ENCODE measurements around the gene ZNF598. TPM values are rescaled to one million over a fixed set of nuclear protein-coding genes. Genes with fewer than 3 reads are reported as not detected.

ZNF598 gene
- total RNA-seq, 4 donors from 2014 or later: 31.3 to 56.1 (median 40.9) TPM

- H3K36me3 ChIP-seq: peaks cover 15 to 35% (median 18%) of the 10 kb centered on the region in 3 donors
- peaks cover 0 to 66% (median 13%) of the 10 kb centered on the region in 4 donors for H3K27me3 ChIP-seq
- WGBS, 2 donors: 34 to 50% methylated on average over 2 of the region's 5 CpGs
- TF ChIP-seq, protein P1, sequence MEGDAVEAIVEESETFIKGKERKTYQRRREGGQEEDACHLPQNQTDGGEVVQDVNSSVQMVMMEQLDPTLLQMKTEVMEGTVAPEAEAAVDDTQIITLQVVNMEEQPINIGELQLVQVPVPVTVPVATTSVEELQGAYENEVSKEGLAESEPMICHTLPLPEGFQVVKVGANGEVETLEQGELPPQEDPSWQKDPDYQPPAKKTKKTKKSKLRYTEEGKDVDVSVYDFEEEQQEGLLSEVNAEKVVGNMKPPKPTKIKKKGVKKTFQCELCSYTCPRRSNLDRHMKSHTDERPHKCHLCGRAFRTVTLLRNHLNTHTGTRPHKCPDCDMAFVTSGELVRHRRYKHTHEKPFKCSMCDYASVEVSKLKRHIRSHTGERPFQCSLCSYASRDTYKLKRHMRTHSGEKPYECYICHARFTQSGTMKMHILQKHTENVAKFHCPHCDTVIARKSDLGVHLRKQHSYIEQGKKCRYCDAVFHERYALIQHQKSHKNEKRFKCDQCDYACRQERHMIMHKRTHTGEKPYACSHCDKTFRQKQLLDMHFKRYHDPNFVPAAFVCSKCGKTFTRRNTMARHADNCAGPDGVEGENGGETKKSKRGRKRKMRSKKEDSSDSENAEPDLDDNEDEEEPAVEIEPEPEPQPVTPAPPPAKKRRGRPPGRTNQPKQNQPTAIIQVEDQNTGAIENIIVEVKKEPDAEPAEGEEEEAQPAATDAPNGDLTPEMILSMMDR (IDR thresholded peaks at IDR 0.05): no peak
- intact Hi-C loops (cut with DNase I): no loop called here
- H3K9me3 ChIP-seq: no peaks in the 10 kb centered on the region
- H3K27ac ChIP-seq: peak overlapping the region in 1 of 4 donors; percentile 30
- H3K4me1 ChIP-seq: peaks cover 41 to 91% (median 43%) of the 10 kb centered on the region in 3 donors
- H3K4me3 ChIP-seq: no peak overlapping the region
- no peak for DNase-seq
These were observed 27.6 kb downstream of the ZNF598 start for GRCh38 chr16:1982013-1982433.

GRCh38 chr16:1981398-1981836, 28.2 kb downstream of the ZNF598 start, which contains the start of gene NOXO1:
TSS of gene NOXO1 (minus strand) at chr16:1981469. CDS start at chr16:1981179, 290 bp downstream.
- H3K9me3 ChIP-seq: no peaks in the 10 kb centered on the region
- peaks cover 21 to 35% (median 24%) of the 10 kb centered on the region in 3 donors for H3K36me3 ChIP-seq
- 24 to 33% methylated on average over 2 to 5 of the region's 6 CpGs for WGBS, 2 donors
- H3K27ac ChIP-seq: peak within 1 kb of the TSS in 2 of 4 donors; percentile 30 to 82
- peaks cover 41 to 91% (median 43%) of the 10 kb centered on the region in 3 donors for H3K4me1 ChIP-seq
- peaks cover 0 to 72% (median 13%) of the 10 kb centered on the region in 4 donors for H3K27me3 ChIP-seq
- no peak for DNase-seq
- intact Hi-C loops (cut with DNase I): no loop called here
- TF ChIP-seq, protein P1 (IDR thresholded peaks at IDR 0.05): no peak
- TF ChIP-seq POLR2A (IDR thresholded peaks at IDR 0.05): no peak
- peak within 1 kb of the TSS in 3 of 4 donors; percentile 36 to 50 (median 50) for H3K4me3 ChIP-seq

DNA sequence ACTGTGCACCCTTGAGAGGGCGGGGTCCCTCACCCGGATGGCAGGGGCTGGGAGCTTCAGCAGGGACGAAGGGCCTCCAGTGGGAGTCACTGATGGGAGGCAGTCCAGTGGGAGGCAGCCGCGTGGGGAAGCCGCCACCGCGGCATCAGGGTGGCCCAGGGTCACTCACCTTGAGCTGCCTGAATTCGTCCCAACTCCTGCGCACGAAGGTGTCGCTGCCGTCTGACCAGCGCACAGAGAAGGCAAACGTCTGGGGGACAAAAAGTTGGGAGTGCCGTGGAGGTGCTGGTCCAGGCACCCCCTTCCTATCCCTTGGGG, 28.9 kb downstream of the ZNF598 start:
- intact Hi-C loops (cut with DNase I): no loop called here
- Histone ChIP-seq H3K27ac (peak overlapping the region in 1 of 4 donors; percentile 1), H3K4me3 (peak overlapping the region in 2 of 4 donors; percentile 50), H3K27me3 (peaks cover 0 to 79% (median 13%) of the 10 kb centered on the region in 4 donors), H3K4me1 (peaks cover 40 to 84% (median 41%) of the 10 kb centered on the region in 3 donors), H3K36me3 (peaks cover 25 to 35% (median 26%) of the 10 kb centered on the region in 3 donors), H3K9me3 (no peaks in the 10 kb centered on the region)
- no peak for DNase-seq
- no peak for TF ChIP-seq POLR2A (IDR thresholded peaks at IDR 0.05)
- TF ChIP-seq, protein P1 (IDR thresholded peaks at IDR 0.05): no peak
- WGBS, 2 donors: 19% methylated on average over 14 of the region's 16 CpGs; no CpG with 5 or more reads in 1 of the 2 donors

DNA sequence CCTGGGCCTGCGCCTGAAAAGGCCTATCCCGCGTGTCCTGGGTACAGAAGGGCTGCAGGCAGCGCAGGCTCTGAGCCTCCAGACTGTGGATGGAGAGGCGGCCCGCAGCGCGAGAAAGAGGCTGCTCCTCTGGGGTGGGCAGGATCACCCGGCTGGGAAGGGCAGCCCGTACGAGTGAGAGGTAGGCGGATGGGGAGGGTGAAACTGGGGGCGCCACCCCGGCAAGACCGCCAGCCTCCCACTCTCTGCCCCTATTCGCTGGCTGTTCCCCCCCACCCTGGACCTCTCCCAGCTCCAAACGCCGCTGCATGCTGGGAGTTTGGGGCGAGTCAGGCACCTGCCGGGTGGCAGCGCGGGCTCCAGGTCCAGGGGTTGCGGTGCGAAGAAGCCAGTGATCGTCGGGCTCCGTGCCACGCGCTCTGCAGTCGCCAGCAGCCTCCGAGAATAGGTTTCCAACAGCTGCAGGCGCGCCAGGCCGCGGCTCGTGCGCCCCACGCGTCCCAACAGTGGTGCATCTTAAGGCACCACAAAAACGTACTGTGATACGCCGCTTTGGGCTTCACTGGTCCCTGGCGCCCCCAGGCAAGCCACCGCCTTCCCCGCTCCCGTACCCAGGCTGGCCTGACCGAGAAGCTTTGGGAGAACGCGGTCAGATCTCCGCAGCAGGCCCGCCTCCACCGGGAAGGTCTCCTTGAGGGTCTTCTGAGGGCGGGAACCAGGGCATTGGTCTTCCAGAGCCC, 29.4 kb downstream of the ZNF598 start:
- peak overlapping the region; percentile 52 to 83 (median 80) for H3K27ac ChIP-seq
- H3K9me3 ChIP-seq: no peaks in the 10 kb centered on the region
- TF ChIP-seq, protein P1 (IDR thresholded peaks at IDR 0.05): no peak
- no peak for TF ChIP-seq POLR2A (IDR thresholded peaks at IDR 0.05)
- 0 to 2% methylated on average over 9 to 21 of the region's 53 CpGs for WGBS, 2 donors
- peaks cover 28 to 37% (median 31%) of the 10 kb centered on the region in 3 donors for H3K36me3 ChIP-seq
- H3K4me3 ChIP-seq: peak overlapping the region; percentile 36 to 50 (median 44)
- peaks cover 0 to 84% (median 13%) of the 10 kb centered on the region in 4 donors for H3K27me3 ChIP-seq
- DNase-seq: no peak
- peaks cover 35 to 79% (median 36%) of the 10 kb centered on the region in 3 donors for H3K4me1 ChIP-seq
- intact Hi-C loops (cut with DNase I): no loop called here
